Stimulated activated memory B cell treated with anti-CD40 and anti-IgM and Interleukin-4, amounts not matched to agents 10 μg/mL and 1 μg/mL and 100 μg/mL, for 72 hours (primary cell): ENCODE results near the gene POLD2.

Experiments used
- ATAC-seq: fragments of 150-1000 bp; cut with Tn5 transposase; 2 replicates; pipeline ENCODE4 v1.10.0; 2021
- H3K27ac Mint-ChIP-seq: one replicate; pipeline ENCODE4 v1.8.0; 2022; ENCODE audit warnings: mild to moderate bottlenecking, mixed read lengths
- H3K27me3 Mint-ChIP-seq: one replicate; pipeline ENCODE4 v1.8.0; 2022; ENCODE audit warnings: mixed read lengths
- H3K36me3 Mint-ChIP-seq: one replicate; pipeline ENCODE4 v1.8.0; 2022; ENCODE audit warnings: mixed read lengths
- H3K4me1 Mint-ChIP-seq: one replicate; pipeline ENCODE4 v1.8.0; 2022; ENCODE audit warnings: mixed read lengths
- H3K4me3 Mint-ChIP-seq: one replicate; pipeline ENCODE4 v1.8.0; 2022; ENCODE audit warnings: mild to moderate bottlenecking, moderate library complexity, mixed read lengths
- H3K9me3 Mint-ChIP-seq: one replicate; pipeline ENCODE4 v1.8.0; 2022; ENCODE audit warnings: mixed read lengths

The POLD2 gene

GRCh38 chr7:44065431-44066110, 57.8 kb downstream of the POLD2 start, which contains the start of gene PGAM2:
TSS of gene PGAM2 (minus strand) at chr7:44065567. CDS start at chr7:44065529, 38 bp downstream.
- peak within 1 kb of the TSS; percentile 71 for H3K27ac Mint-ChIP-seq

GRCh38 chr7:44064791-44065430, 58.4 kb downstream of the POLD2 start:
- H3K36me3 Mint-ChIP-seq, result peaks cover 25% of the 10 kb centered on the region
- peaks cover 3% of the 10 kb centered on the region for H3K9me3 Mint-ChIP-seq
- H3K27me3 Mint-ChIP-seq, result no peaks in the 10 kb centered on the region
- peak overlapping the region; percentile 71 for H3K27ac Mint-ChIP-seq
- ATAC-seq, result peak; percentile 44
- peak overlapping the region; percentile 34 for H3K4me3 Mint-ChIP-seq
- H3K4me1 Mint-ChIP-seq, result peaks cover 82% of the 10 kb centered on the region

More at GRCh38 chr7:44065431-44066110, 57.8 kb downstream of the POLD2 start, which contains the start of gene PGAM2:
- H3K27me3 Mint-ChIP-seq, result no peaks in the 10 kb centered on the region
- peaks cover 3% of the 10 kb centered on the region for H3K9me3 Mint-ChIP-seq
- H3K4me1 Mint-ChIP-seq, result peaks cover 82% of the 10 kb centered on the region
- H3K4me3 Mint-ChIP-seq, result peak within 1 kb of the TSS; percentile 34
- peak; percentile 37 for ATAC-seq
- H3K36me3 Mint-ChIP-seq, result peaks cover 19% of the 10 kb centered on the region
